CD14-positive monocyte (primary cell): ENCODE measurements around the gene CBFB. TPM values are rescaled to one million over a fixed set of nuclear protein-coding genes. Genes with fewer than 3 reads are reported as not detected.
A peak's percentile ranks its signal among the peaks of the same experiment; 100 is the strongest.

Experiments used
- DNase-seq, 3 donors: peaks; one replicate each; pipeline ENCODE4 v3.0.0-alpha.2; 2011 to 2022
- H2AFZ ChIP-seq: 2 replicates; pipeline ENCODE4 v1.6.0; 2012; ENCODE audit warnings: mild to moderate bottlenecking, low read depth, low read length, inconsistent platforms; ENCODE audit not compliant: insufficient read depth, poor library complexity, severe bottlenecking
- H3K27ac ChIP-seq, 2 donors: 1 replicate in 1 of 2; 2 replicates in 1 of 2; pipeline ENCODE4 v1.5.1; 2012 to 2013; ENCODE audit warnings: low read length in 2 of 2, control low read depth in 1 of 2, inconsistent platforms in 1 of 2, low read depth in 1 of 2, mild to moderate bottlenecking in 1 of 2
- H3K27me3 ChIP-seq, 2 donors: one replicate each; pipeline versions ENCODE4 v1.6.0 to v1.6.1; 2011 to 2013; ENCODE audit warnings: low read length in 2 of 2; ENCODE audit not compliant: control insufficient read depth in 2 of 2, insufficient read depth in 2 of 2
- H3K36me3 ChIP-seq, 2 donors: replicated peaks in 1 of 2; 1 replicate in 1 of 2; 2 replicates in 1 of 2; pipeline versions ENCODE4 v1.5.1 to v1.6.1; 2012 to 2013; ENCODE audit warnings: low read length in 2 of 2, control low read depth in 1 of 2, inconsistent platforms in 1 of 2, mild to moderate bottlenecking in 1 of 2; ENCODE audit not compliant: insufficient read depth in 2 of 2, control insufficient read depth in 1 of 2
- H3K4me1 ChIP-seq, 2 donors: 1 replicate in 1 of 2; 2 replicates in 1 of 2; pipeline versions ENCODE4 v1.5.1 to v1.6.1; 2012 to 2013; ENCODE audit warnings: low read length in 2 of 2, control low read depth in 1 of 2, inconsistent platforms in 1 of 2, mild to moderate bottlenecking in 1 of 2, moderate library complexity in 1 of 2; ENCODE audit not compliant: insufficient read depth in 2 of 2, control insufficient read depth in 1 of 2
- H3K4me2 ChIP-seq: replicated peaks from 2 replicates; pipeline ENCODE3; 2012; ENCODE audit warnings: low read length, moderate library complexity, mild to moderate bottlenecking; ENCODE audit not compliant: poor library complexity, severe bottlenecking; ENCODE audit errors: extremely low read depth
- H3K4me3 ChIP-seq, 3 experiments: fragments of 200-600 bp in 1 of 3; sonication (generic) in 1 of 3; replicated peaks in 1 of 3; 1 replicate in 2 of 3; 2 replicates in 1 of 3; pipeline ENCODE4 v1.5.1; 2011 to 2013; ENCODE audit warnings: low read length in 3 of 3, mild to moderate bottlenecking in 3 of 3, control low read depth in 2 of 3, low read depth in 2 of 3, inconsistent platforms in 1 of 3, moderate library complexity in 1 of 3
- H3K79me2 ChIP-seq: 2 replicates; pipeline ENCODE4 v1.6.0; 2012; ENCODE audit warnings: mild to moderate bottlenecking, control low read depth, inconsistent platforms, low read length, moderate library complexity; ENCODE audit not compliant: insufficient read depth
- H3K9ac ChIP-seq: 2 replicates; pipeline ENCODE4 v1.6.0; 2017; ENCODE audit warnings: low read length, mild to moderate bottlenecking; ENCODE audit not compliant: insufficient read depth, poor library complexity, severe bottlenecking
- H3K9me3 ChIP-seq, 2 donors: replicated peaks in 1 of 2; 1 replicate in 1 of 2; 2 replicates in 1 of 2; pipeline versions ENCODE4 v1.5.1 to v1.6.1; 2012 to 2013; ENCODE audit warnings: low read length in 2 of 2, control low read depth in 1 of 2; ENCODE audit not compliant: control insufficient read depth in 1 of 2, insufficient read depth in 1 of 2
- H4K20me1 ChIP-seq: 2 replicates; pipeline ENCODE4 v1.6.0; 2012; ENCODE audit warnings: mild to moderate bottlenecking, low read length, control low read depth, moderate library complexity; ENCODE audit not compliant: insufficient read depth
- H3K27ac Mint-ChIP-seq, 7 donors: one replicate each; pipeline ENCODE4 v1.8.0; 2020; ENCODE audit warnings: mild to moderate bottlenecking in 7 of 7, mixed read lengths in 7 of 7, moderate library complexity in 6 of 7, inconsistent platforms in 2 of 7
- H3K27me3 Mint-ChIP-seq, 3 donors: one replicate each; pipeline ENCODE4 v1.8.0; 2021 to 2022; ENCODE audit warnings: low read depth in 3 of 3, mild to moderate bottlenecking in 3 of 3, mixed read lengths in 3 of 3, moderate library complexity in 3 of 3, inconsistent platforms in 1 of 3
- H3K36me3 Mint-ChIP-seq, 2 donors: one replicate each; pipeline ENCODE4 v1.8.0; 2020; ENCODE audit warnings: mixed read lengths in 2 of 2, inconsistent platforms in 1 of 2, mild to moderate bottlenecking in 1 of 2
- H3K4me1 Mint-ChIP-seq: one replicate; pipeline ENCODE4 v1.8.0; 2020; ENCODE audit warnings: mild to moderate bottlenecking, mixed read lengths
- H3K4me3 Mint-ChIP-seq, 2 donors: one replicate each; pipeline ENCODE4 v1.8.0; 2020; ENCODE audit warnings: mild to moderate bottlenecking in 2 of 2, mixed read lengths in 2 of 2, moderate library complexity in 1 of 2
- H3K9me3 Mint-ChIP-seq, 7 donors: one replicate each; pipeline ENCODE4 v1.8.0; 2020 to 2022; ENCODE audit warnings: mixed read lengths in 7 of 7, mild to moderate bottlenecking in 6 of 7, moderate library complexity in 6 of 7, inconsistent platforms in 2 of 7
- CTCF ChIP-seq: fragments of 200-600 bp; IDR thresholded peaks from one replicate; pipeline ENCODE4 v1.8.0; 2022; ENCODE audit warnings: antibody characterized with exemption, mild to moderate bottlenecking
- WGBS: methylation state at CpG from one replicate; pipeline ENCODE4 v1.1.5; 2013; ENCODE audit warnings: missing lambda C conversion rate; ENCODE audit not compliant: insufficient coverage; 5-methylcytosine and 5-hydroxymethylcytosine counted together
- intact Hi-C, 2 donors: fragments of 100-400 bp; cut with micrococcal nuclease; formaldehyde crosslinking; loops; one replicate each; pipeline versions ENCODE4 v1.15.0 to v1.15.1; 2023
- polyA plus RNA-seq, 3 donors: library from polyadenylated mRNA; depleted of rRNA in 1 of 3; unstranded in 2 of 3; stranded (reverse) in 1 of 3; fragments of 300-500 nt in 2 of 3; fragments of >200 nt in 1 of 3; fragmentation: Illumina TruSeq in 2 of 3; gene quantifications; 1 replicate in 2 of 3; 2 replicates in 1 of 3; pipeline ENCODE4 v1.2.3, GENCODE V29; 2012 to 2021

The CBFB gene
- polyA plus RNA-seq, 3 donors, result 28.3 to 45.4 (median 29.5) TPM

DNA sequence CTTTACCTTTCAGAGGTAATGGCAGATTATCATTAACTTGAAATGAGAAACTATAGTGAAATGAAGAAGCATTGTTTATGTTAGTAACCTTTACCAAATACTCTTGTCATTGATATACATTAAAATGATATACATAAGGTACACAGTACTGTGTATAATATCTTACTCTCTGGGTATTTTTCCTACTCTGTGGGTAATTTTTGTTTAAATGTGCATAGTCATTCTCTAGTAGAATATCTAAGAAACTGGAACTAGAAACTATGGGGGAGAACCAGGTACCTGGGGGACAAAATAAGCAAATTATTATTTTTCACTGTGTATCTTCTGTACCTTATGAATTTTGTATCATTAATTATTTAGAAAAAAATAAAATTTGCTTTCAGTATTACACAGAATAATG, 60.2 kb downstream of the CBFB start:
- Histone ChIP-seq H3K4me1 (no peaks in the 10 kb centered on the region), H3K27ac (no peak overlapping the region), H2AFZ (no peak overlapping the region), H3K4me3 (no peak overlapping the region), H3K36me3 (peaks cover 17 to 67% of the 10 kb centered on the region in 2 donors), H4K20me1 (peaks cover 22% of the 10 kb centered on the region), H3K9me3 (no peaks in the 10 kb centered on the region), H3K9ac (no peak overlapping the region), H3K4me2 (no peak overlapping the region), H3K79me2 (peaks cover 20% of the 10 kb centered on the region), H3K27me3 (no peaks in the 10 kb centered on the region)
- H3K27ac Mint-ChIP-seq, result no peak overlapping the region
- no peak for DNase-seq
- H3K9me3 Mint-ChIP-seq, result no peaks in the 10 kb centered on the region
- H3K4me1 Mint-ChIP-seq, result peaks cover 7% of the 10 kb centered on the region
- intact Hi-C loops, result loop anchor here in 1 of 2 donors (10.0 kb wide), 1 partner anchor 46 kb away; no protein-coding TSS in a partner anchor
- no peak overlapping the region for H3K4me3 Mint-ChIP-seq
- no peak for TF ChIP-seq CTCF
- H3K36me3 Mint-ChIP-seq, result peaks cover 35 to 55% of the 10 kb centered on the region in 2 donors
- H3K27me3 Mint-ChIP-seq, result no peaks in the 10 kb centered on the region

DNA sequence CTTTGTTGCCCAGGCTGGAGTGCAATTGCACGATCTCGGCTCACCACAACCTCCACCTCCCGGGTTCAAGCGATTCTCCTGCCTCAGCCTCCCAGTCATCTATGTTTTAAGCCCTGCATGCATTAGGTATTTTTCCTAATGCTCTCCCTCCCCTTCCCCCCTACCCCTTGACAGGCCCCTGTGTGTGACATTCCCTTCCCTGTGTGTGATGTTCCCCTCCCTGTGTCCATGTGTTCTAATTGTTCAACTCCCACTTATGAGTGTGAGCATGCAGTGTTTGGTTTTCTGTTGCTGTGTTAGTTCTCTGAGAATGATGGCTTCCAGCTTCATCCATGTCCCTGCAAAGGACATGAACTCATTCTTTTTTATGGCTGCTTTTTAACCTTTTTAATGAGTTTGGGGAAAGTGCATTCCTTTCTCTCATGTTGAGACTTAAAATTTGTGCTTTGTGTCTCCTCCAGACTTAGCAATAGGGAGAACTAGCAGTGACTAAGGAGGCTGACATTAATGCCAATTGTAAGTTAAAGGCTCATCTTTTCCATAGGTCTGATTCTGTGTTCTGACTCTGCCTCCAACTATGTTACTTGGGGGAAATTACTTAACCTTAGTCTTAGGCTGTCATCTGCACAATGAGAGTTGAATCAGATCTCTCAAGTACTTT, 63.1 kb downstream of the CBFB start:
- WGBS, result 95% methylated on average over 4 of the region's 4 CpGs
- no peak for TF ChIP-seq CTCF

More for the DNA sequence above, 63.1 kb downstream of the CBFB start:
- H3K9ac ChIP-seq, result no peak overlapping the region
- H3K27ac Mint-ChIP-seq, result peak overlapping the region in 1 of 7 donors; percentile 28
- peaks cover 4% of the 10 kb centered on the region for H3K4me1 Mint-ChIP-seq
- H3K36me3 Mint-ChIP-seq, result peaks cover 30 to 45% of the 10 kb centered on the region in 2 donors
- H2AFZ ChIP-seq, result no peak overlapping the region
- peaks cover 14% of the 10 kb centered on the region for H4K20me1 ChIP-seq
- H3K4me1 ChIP-seq, result no peaks in the 10 kb centered on the region
- H3K4me3 Mint-ChIP-seq, result no peak overlapping the region
- H3K79me2 ChIP-seq, result peaks cover 23% of the 10 kb centered on the region
- H3K27me3 ChIP-seq, result no peaks in the 10 kb centered on the region
- no peaks in the 10 kb centered on the region for H3K27me3 Mint-ChIP-seq
- H3K9me3 Mint-ChIP-seq, result no peaks in the 10 kb centered on the region
- DNase-seq, result no peak
- no peak overlapping the region for H3K27ac ChIP-seq
- intact Hi-C loops, result no loop called here
- H3K36me3 ChIP-seq, result peaks cover 13 to 63% of the 10 kb centered on the region in 2 donors
- H3K9me3 ChIP-seq, result no peaks in the 10 kb centered on the region
- H3K4me3 ChIP-seq, result no peak overlapping the region
- no peak overlapping the region for H3K4me2 ChIP-seq
